Mesendoderm (in vitro differentiated cells): ENCODE results near the gene INPP4A.

Experiments
- DNase-seq: peaks from one replicate; pipeline ENCODE4 v3.0.0; 2013
- H2AK5ac ChIP-seq: 2 replicates; pipeline ENCODE4 v1.6.1; 2013; ENCODE audit warnings: low read length, inconsistent platforms
- H2BK120ac ChIP-seq: 2 replicates; pipeline ENCODE4 v1.6.1; 2013; ENCODE audit warnings: low read depth, mild to moderate bottlenecking, low read length, moderate library complexity, mixed read lengths
- H2BK15ac ChIP-seq: replicated peaks from 2 replicates; pipeline ENCODE4 v1.6.1; 2013; ENCODE audit warnings: low read depth, mild to moderate bottlenecking, moderate library complexity
- H2BK5ac ChIP-seq: 2 replicates; pipeline ENCODE4 v1.6.1; 2013; ENCODE audit warnings: low read length, inconsistent platforms
- H3K18ac ChIP-seq: 2 replicates; pipeline ENCODE4 v1.6.1; 2013; ENCODE audit warnings: mild to moderate bottlenecking, low read length, mixed read lengths
- H3K23ac ChIP-seq: one replicate; pipeline ENCODE4 v1.6.1; 2013; ENCODE audit warnings: low read length
- H3K27ac ChIP-seq: 2 replicates; pipeline ENCODE4 v1.5.1; 2013; ENCODE audit warnings: low read depth, mild to moderate bottlenecking, inconsistent platforms, low read length, moderate library complexity
- H3K27me3 ChIP-seq: 2 replicates; pipeline ENCODE4 v1.6.1; 2013; ENCODE audit warnings: low read length, control low read depth, mild to moderate bottlenecking, inconsistent platforms; ENCODE audit not compliant: insufficient read depth, poor library complexity
- H3K36me3 ChIP-seq: 2 replicates; pipeline ENCODE4 v1.6.1; 2013; ENCODE audit warnings: low read length, inconsistent platforms; ENCODE audit not compliant: control insufficient read depth, insufficient read depth
- H3K4ac ChIP-seq: one replicate; pipeline ENCODE4 v1.6.1; 2013; ENCODE audit warnings: low read depth, mild to moderate bottlenecking, low read length, moderate library complexity
- H3K4me1 ChIP-seq: 2 replicates; pipeline ENCODE4 v1.6.1; 2013; ENCODE audit warnings: low read depth, low read length, inconsistent platforms; ENCODE audit not compliant: control insufficient read depth
- H3K4me2 ChIP-seq: 2 replicates; pipeline ENCODE4 v1.6.1; 2013; ENCODE audit warnings: low read length
- H3K4me3 ChIP-seq: 2 replicates; pipeline ENCODE4 v1.5.1; 2013; ENCODE audit warnings: mild to moderate bottlenecking, low read length
- H3K56ac ChIP-seq: one replicate; pipeline ENCODE4 v1.6.1; 2013; ENCODE audit warnings: low read length
- H3K79me1 ChIP-seq: 2 replicates; pipeline ENCODE4 v1.6.1; 2013; ENCODE audit warnings: low read length, inconsistent platforms
- H3K79me2 ChIP-seq: 2 replicates; pipeline ENCODE4 v1.6.1; 2013; ENCODE audit warnings: mild to moderate bottlenecking, low read length; ENCODE audit not compliant: control insufficient read depth, insufficient read depth
- H3K9ac ChIP-seq: 2 replicates; pipeline ENCODE4 v1.6.1; 2013; ENCODE audit warnings: low read length, inconsistent platforms
- H4K5ac ChIP-seq: one replicate; pipeline ENCODE4 v1.6.1; 2013; ENCODE audit warnings: low read length
- H4K8ac ChIP-seq: one replicate; pipeline ENCODE4 v1.6.1; 2013; ENCODE audit warnings: low read depth, mild to moderate bottlenecking, control low read depth, low read length, moderate library complexity
- WGBS: extraction: QIAGEN DNeasy Blood & Tissue Kit; methylation state at CpG from one replicate; pipeline ENCODE4 v1.1.7; 2013; ENCODE audit warnings: low lambda C conversion rate, missing lambda C conversion rate; ENCODE audit not compliant: insufficient coverage; ENCODE audit errors: extremely low coverage; 5-methylcytosine and 5-hydroxymethylcytosine counted together

Gene INPP4A

DNA sequence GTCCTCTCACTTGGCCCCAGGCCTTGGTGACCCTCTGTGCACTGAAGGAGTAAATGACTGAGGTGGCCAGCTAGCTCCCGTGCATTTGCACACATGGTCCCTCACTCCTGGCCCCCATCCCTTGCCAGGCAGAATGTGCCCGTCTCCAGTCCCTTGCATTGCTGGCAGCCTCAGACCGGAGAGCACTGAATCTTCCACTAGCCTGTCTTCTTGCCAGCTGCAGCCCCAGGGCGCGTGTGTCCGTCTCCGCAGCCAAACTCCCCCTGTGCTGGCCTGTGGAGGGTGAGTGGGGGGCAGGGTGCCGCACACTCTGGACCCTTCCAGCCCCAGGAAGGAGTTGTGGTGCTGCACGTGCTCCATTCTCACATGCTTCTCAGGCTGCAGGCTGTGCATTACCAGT is 35.9 kb downstream of the INPP4A start:
- Histone ChIP-seq H3K27me3 (no peaks in the 10 kb centered on the region), H2BK5ac (no peak overlapping the region), H3K4me3 (no peak overlapping the region), H4K5ac (no peak overlapping the region), H3K4me2 (no peak overlapping the region), H3K23ac (no peak overlapping the region), H3K4ac (no peak overlapping the region), H2BK120ac (no peak overlapping the region), H3K4me1 (peaks cover 26% of the 10 kb centered on the region), H3K27ac (no peak overlapping the region), H3K79me2 (peaks cover 88% of the 10 kb centered on the region), H3K36me3 (no peaks in the 10 kb centered on the region), H2AK5ac (no peak overlapping the region), H3K18ac (no peak overlapping the region), H3K79me1 (peaks cover 70% of the 10 kb centered on the region), H4K8ac (no peak overlapping the region), H3K9ac (no peak overlapping the region), H2BK15ac (no peak overlapping the region), H3K56ac (no peak overlapping the region)
- WGBS: no CpG with 5 or more reads among the region's 9 CpGs
- DNase-seq: no peak

DNA sequence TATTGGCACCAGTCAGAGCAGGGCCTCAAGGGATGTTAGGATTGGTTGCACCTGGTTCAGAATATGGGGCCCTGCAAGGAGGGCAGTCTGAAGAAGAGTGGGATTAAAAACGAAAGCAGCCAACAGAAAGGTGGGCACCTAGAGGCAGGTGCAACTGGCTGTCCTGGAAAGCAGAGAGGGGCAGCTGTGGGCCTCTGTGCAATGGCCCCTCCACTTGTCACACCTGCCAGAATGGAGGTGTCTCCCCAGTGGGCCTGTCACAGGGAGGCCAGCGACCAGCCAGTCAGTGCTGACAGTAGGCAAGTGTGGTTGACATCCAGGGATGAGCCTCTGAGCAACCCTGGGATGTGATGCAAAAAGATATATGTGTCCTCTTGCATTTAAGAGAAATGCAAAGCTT is 37.7 kb downstream of the INPP4A start:
- H3K18ac ChIP-seq: no peak overlapping the region
- H3K23ac ChIP-seq: no peak overlapping the region
- peaks cover 85% of the 10 kb centered on the region for H3K79me2 ChIP-seq
- no peak overlapping the region for H3K56ac ChIP-seq
- H2BK15ac ChIP-seq: no peak overlapping the region
- no peak overlapping the region for H3K4me3 ChIP-seq
- H3K4me1 ChIP-seq: peaks cover 32% of the 10 kb centered on the region
- H3K27me3 ChIP-seq: no peaks in the 10 kb centered on the region
- no CpG with 5 or more reads among the region's 2 CpGs for WGBS
- H4K5ac ChIP-seq: no peak overlapping the region
- no peak overlapping the region for H4K8ac ChIP-seq
- H3K9ac ChIP-seq: no peak overlapping the region
- H3K36me3 ChIP-seq: no peaks in the 10 kb centered on the region
- no peak overlapping the region for H2BK120ac ChIP-seq
- no peak for DNase-seq
- no peak overlapping the region for H3K4ac ChIP-seq
- no peak overlapping the region for H3K4me2 ChIP-seq
- H2AK5ac ChIP-seq: no peak overlapping the region
- H3K79me1 ChIP-seq: peaks cover 66% of the 10 kb centered on the region
- no peak overlapping the region for H3K27ac ChIP-seq
- no peak overlapping the region for H2BK5ac ChIP-seq

DNA sequence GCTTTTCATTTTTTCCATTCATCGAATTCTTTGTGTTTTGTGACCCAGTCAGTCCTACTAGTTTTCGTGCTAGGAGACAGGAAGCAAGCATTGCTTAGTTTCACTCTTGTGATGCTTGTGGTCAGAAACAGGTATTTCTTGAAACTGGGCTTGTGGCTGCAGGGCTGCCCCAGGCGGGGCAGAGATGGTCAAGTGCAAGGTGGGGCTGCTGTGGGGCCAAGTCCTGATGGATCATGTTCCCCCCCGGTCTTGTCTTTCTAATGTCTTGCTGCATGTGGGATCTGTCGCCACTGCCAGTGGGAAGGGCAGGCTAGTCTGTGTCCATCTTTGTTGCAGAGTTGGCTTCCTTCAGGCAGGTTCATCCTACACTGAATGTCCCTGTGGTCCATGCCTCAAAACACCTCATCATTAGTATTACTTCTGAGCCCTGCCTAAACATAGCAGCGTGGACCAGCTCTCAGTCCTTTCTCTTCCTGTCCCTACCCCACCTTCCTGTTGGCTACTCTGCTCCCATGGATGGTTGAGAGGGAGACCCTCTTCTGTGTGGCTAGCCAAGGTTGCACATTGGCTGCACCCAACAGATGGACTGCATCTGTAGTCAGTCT is 38.7 kb downstream of the INPP4A start:
- Histone ChIP-seq H3K36me3 (no peaks in the 10 kb centered on the region), H2AK5ac (no peak overlapping the region), H3K56ac (no peak overlapping the region), H3K18ac (no peak overlapping the region), H3K27ac (no peak overlapping the region), H3K23ac (no peak overlapping the region), H3K79me1 (peaks cover 64% of the 10 kb centered on the region), H3K4me3 (no peak overlapping the region), H3K4me1 (peaks cover 33% of the 10 kb centered on the region), H2BK5ac (no peak overlapping the region), H3K9ac (no peak overlapping the region), H2BK15ac (no peak overlapping the region), H4K8ac (no peak overlapping the region), H3K4me2 (no peak overlapping the region), H3K79me2 (peaks cover 84% of the 10 kb centered on the region), H3K4ac (no peak overlapping the region), H2BK120ac (no peak overlapping the region), H4K5ac (no peak overlapping the region), H3K27me3 (no peaks in the 10 kb centered on the region)
- no peak for DNase-seq
- no CpG with 5 or more reads among the region's 6 CpGs for WGBS

DNA sequence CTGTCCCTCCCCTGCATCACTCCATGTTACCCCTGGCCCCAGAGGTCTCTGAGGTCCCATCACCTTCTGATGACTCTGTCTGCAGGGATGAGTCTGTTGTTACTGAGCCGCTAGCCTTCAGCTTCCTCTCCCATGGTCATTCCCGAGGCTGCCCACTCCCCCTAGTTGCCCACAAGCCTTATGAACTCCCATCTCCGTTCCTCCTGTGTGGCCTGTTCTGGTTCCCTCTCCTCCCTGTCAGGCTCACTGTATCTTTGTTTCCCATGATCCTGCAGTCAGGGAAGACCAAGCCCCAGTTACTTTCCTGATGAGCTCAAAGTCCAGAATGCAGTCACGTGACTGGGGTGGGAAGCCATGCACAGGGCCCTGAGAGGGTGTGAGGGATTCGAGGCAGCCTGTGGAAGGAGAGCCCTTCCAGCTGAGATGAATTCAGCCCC is 39.5 kb downstream of the INPP4A start:
- no peak overlapping the region for H2BK15ac ChIP-seq
- peaks cover 63% of the 10 kb centered on the region for H3K79me1 ChIP-seq
- no peak for DNase-seq

DNA sequence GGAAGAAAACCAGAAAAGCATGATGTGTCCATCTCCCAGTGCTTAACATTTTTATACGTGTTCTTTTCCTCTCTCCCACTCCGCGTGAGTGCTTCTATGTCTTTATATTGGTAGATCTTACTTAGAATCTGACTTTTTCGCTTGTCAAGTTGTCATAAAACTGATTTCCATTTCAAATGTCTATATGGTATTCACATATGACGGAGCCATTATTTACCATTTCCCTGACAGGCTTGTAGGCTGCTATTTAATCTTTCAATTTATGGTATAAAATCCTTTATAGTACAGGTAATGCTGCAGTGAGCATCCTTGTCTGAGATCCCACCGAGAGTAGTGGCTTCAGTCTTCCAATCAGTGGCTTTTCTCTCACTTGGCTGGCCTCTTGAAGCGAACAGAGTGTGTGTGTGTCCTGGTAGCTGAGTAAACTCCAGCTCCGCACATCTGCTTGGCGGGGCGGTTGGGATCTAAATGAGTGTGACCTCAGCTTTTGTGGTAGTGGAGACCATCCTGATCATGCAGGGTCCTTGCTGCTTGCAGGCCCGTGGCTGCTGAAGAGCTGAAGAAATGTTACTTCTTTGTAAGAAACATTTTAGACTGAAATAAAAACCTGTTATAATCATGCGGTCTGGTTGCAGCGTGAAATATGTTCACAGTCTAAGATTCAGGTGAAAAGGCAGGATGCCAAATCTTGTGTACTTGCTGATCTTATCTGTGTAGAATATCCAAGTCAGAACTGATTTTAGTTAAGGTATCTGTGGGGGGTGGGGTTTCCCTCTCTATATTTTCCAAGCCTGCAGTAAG is 40.2 kb downstream of the INPP4A start:
- Histone ChIP-seq H3K4me3 (no peak overlapping the region), H4K5ac (no peak overlapping the region), H3K4me1 (peaks cover 20% of the 10 kb centered on the region), H3K23ac (peak overlapping the region; percentile 38), H3K56ac (no peak overlapping the region), H3K27me3 (no peaks in the 10 kb centered on the region), H3K4ac (no peak overlapping the region), H2AK5ac (no peak overlapping the region), H3K18ac (no peak overlapping the region), H3K36me3 (no peaks in the 10 kb centered on the region), H4K8ac (no peak overlapping the region), H3K4me2 (no peak overlapping the region), H2BK120ac (no peak overlapping the region), H3K79me2 (peaks cover 84% of the 10 kb centered on the region), H2BK15ac (no peak overlapping the region), H3K9ac (no peak overlapping the region), H3K79me1 (peaks cover 61% of the 10 kb centered on the region), H3K27ac (no peak overlapping the region), H2BK5ac (no peak overlapping the region)
- DNase-seq: no peak
- WGBS: no CpG with 5 or more reads among the region's 13 CpGs

More for the DNA sequence above, 39.5 kb downstream of the INPP4A start:
- Histone ChIP-seq H3K36me3 (no peaks in the 10 kb centered on the region), H3K79me2 (peaks cover 84% of the 10 kb centered on the region), H3K27ac (no peak overlapping the region), H2BK5ac (no peak overlapping the region), H3K56ac (no peak overlapping the region), H3K4me3 (no peak overlapping the region), H2BK120ac (no peak overlapping the region), H3K4me2 (no peak overlapping the region), H3K27me3 (no peaks in the 10 kb centered on the region), H4K5ac (no peak overlapping the region), H3K4ac (no peak overlapping the region), H3K4me1 (peaks cover 25% of the 10 kb centered on the region), H4K8ac (no peak overlapping the region), H3K18ac (no peak overlapping the region), H2AK5ac (no peak overlapping the region), H3K23ac (no peak overlapping the region), H3K9ac (no peak overlapping the region)
- WGBS: no CpG with 5 or more reads among the region's 5 CpGs
